ENCODE measurements around the gene SP100. TPM values are rescaled to one million over a fixed set of nuclear protein-coding genes. Genes with fewer than 3 reads are reported as not detected.

The SP100 gene
- total and polyA plus RNA-seq, 2 of the 13 experiments (the other 11 are each of a cell fraction or from before 2014, with no cell fraction given) = 12.6 to 16.5 TPM

GRCh38 chr2:230569298-230569697, 153.3 kb downstream of the SP100 start (continued):
- no peak for TF ChIP-seq ZNF777 (CRISPR knock-in tag; IDR thresholded peaks at IDR 0.05)
- no peak for TF ChIP-seq ZNF101 (CRISPR knock-in tag; IDR thresholded peaks at IDR 0.05; ENCODE audit: borderline replicate concordance, low read depth)
- no peak for TF ChIP-seq ZNF510 (CRISPR knock-in tag; IDR thresholded peaks at IDR 0.05; ENCODE audit: low read depth)

GRCh38 chr2:230570987-230571386, 155.0 kb downstream of the SP100 start:
- Histone ChIP-seq H3K79me2 (ENCODE audit: insufficient read depth, low read length) (no peaks in the 10 kb centered on the region), H4K20me1 (ENCODE audit: insufficient read depth, low read length) (no peaks in the 10 kb centered on the region), H3K4me2 (ENCODE audit: low read depth, low read length) (no peak overlapping the region), H2AFZ (ENCODE audit: low read length) (no peak overlapping the region), H3K4me1 (ENCODE audit: insufficient read depth, low read length) (no peaks in the 10 kb centered on the region), H3K9me3 (ENCODE audit: low read length) (peaks cover 7% of the 10 kb centered on the region; the same call in 1 of the 2 replicates), H3K9ac (ENCODE audit: insufficient read depth, low read depth, low read length) (no peak overlapping the region), H3K27ac (ENCODE audit: extremely low read length, insufficient read depth, low read length) (no peak overlapping the region), H3K27me3 (ENCODE audit: control insufficient read depth in 1 of 2, insufficient read depth in 2 of 2, low read length in 2 of 2) (no peaks in the 10 kb centered on the region; a peak in 2 of 5 replicates), H3K4me3 (replicated peaks in 1 of 3; ENCODE audit: insufficient read depth in 1 of 3, low read depth in 2 of 3, low read length in 3 of 3) (no peak overlapping the region), H3K36me3 (replicated peaks in 1 of 2; ENCODE audit: control insufficient read depth in 1 of 2, insufficient read depth in 2 of 2, low read length in 2 of 2) (no peaks in the 10 kb centered on the region)
- intact Hi-C loops (cut with micrococcal nuclease; ENCODE audit: unreplicated experiment) = no loop called here
- POLR2A ChIA-PET = no interaction called here
- no TSS peak for BruUV-seq (replicated peaks)
- no peak for TF ChIP-seq GMEB1 (CRISPR knock-in tag; IDR thresholded peaks at IDR 0.05; ENCODE audit: borderline replicate concordance)
- TF ChIP-seq RORA (CRISPR knock-in tag; IDR thresholded peaks at IDR 0.05) = no peak
- TF ChIP-seq ZNF644 (CRISPR knock-in tag; IDR thresholded peaks at IDR 0.05; ENCODE audit: low read depth) = no peak
- no peak for TF ChIP-seq SALL1 (CRISPR knock-in tag; IDR thresholded peaks at IDR 0.05)
- TF ChIP-seq SOX5 (CRISPR knock-in tag; IDR thresholded peaks at IDR 0.05; ENCODE audit: borderline replicate concordance) = no peak
- TF ChIP-seq ATM (IDR thresholded peaks at IDR 0.05; ENCODE audit: borderline replicate concordance) = no peak
- no peak for TF ChIP-seq ZNF550 (CRISPR knock-in tag; IDR thresholded peaks at IDR 0.05; ENCODE audit: borderline replicate concordance)
- no peak for TF ChIP-seq ZNF326 (CRISPR knock-in tag; IDR thresholded peaks at IDR 0.05; ENCODE audit: borderline replicate concordance)
- no peak for TF ChIP-seq GPN1 (CRISPR knock-in tag; IDR thresholded peaks at IDR 0.05; ENCODE audit: borderline replicate concordance)
- no peak for TF ChIP-seq ZNF296 (CRISPR knock-in tag; conservative IDR thresholded peaks at IDR 0.05)
- no peak for TF ChIP-seq MNT (IDR thresholded peaks at IDR 0.05)
- DNase-seq (ENCODE audit: low spot score) = no peak
- WGBS (ENCODE audit: low lambda C conversion rate) = no CpG with 5 or more reads among the region's 1 CpG
- in situ Hi-C loops (cut with HindIII; ENCODE audit: extremely low pct_ligation_motif_present, low pct_unique_long_range_greater_than_20kb) = no loop called here
- ATAC-seq = peak; percentile 72
- no peak for FAIRE-seq
- CTCF ChIA-PET (ENCODE audit: low intra/inter-chr PET ratio, low total read pairs) = no interaction called here

Measured in HepG2 (cell line).